K562 (cell line): ENCODE results near the gene TRIM37. TPM values are rescaled to one million over a fixed set of nuclear protein-coding genes. Genes with fewer than 3 reads are reported as not detected.

Experiments
- ATAC-seq: fragments of 200-7000 bp; cut with Tn5 transposase; 3 replicates; pipeline ENCODE4 v1.9.1; 2020; ENCODE audit warnings: moderate library complexity
- BruUV-seq: library from RNA; stranded (reverse); fragments of 400-500 nt; replicated peaks from 2 replicates; lab custom pipeline; 2021; lab: Mats Ljungman, UMichigan
- CTCF ChIA-PET: fragments of 300-600 bp; formaldehyde crosslinking; extraction: SDS; loops from one replicate; lab custom pipeline; 2021; ENCODE audit warnings: low intra/inter-chr PET ratio; lab: Yijun Ruan, JAX
- POLR2A ChIA-PET: fragments of 300-600, 350-650 bp; sonication (Branson Sonifier 250); formaldehyde crosslinking; extraction: SDS; loops from one replicate; lab custom pipeline; 2021; ENCODE audit warnings: antibody characterized with exemption, inconsistent platforms; lab: Yijun Ruan, JAX
- DNase-seq, 4 experiments: peaks; one replicate each; pipeline versions ENCODE4 v3.0.0 to v3.0.0-alpha.2; 2011 to 2018; ENCODE audit warnings: low spot score in 3 of 4, mixed read lengths in 3 of 4; ENCODE audit errors: extremely low read depth in 1 of 4
- FAIRE-seq: peaks from 2 replicates; lab custom pipeline; 2011; peaks lifted over from hg19 to GRCh38; lab: Jason Lieb, UNC
- H2AFZ ChIP-seq: 2 replicates; pipeline ENCODE4 v1.6.0; 2011; ENCODE audit warnings: low read depth, low read length, control low read depth, inconsistent platforms
- H3K27ac ChIP-seq: fragments of 200-600 bp; 3 replicates; pipeline ENCODE4 v1.8.0; 2011; ENCODE audit warnings: low read depth, mild to moderate bottlenecking, control low read depth, inconsistent platforms, low read length, moderate library complexity, mixed read lengths; ENCODE audit errors: extremely low read depth
- H3K27me3 ChIP-seq, 2 experiments: fragments of 300-600 bp in 1 of 2; 2 replicates in 1 of 2; 3 replicates in 1 of 2; pipeline versions ENCODE4 v1.6.0 to v1.8.0; 2011; ENCODE audit warnings: inconsistent platforms in 2 of 2, low read length in 2 of 2, mild to moderate bottlenecking in 1 of 2, mixed read lengths in 1 of 2, moderate library complexity in 1 of 2; ENCODE audit not compliant: control insufficient read depth in 2 of 2, insufficient read depth in 2 of 2
- H3K36me3 ChIP-seq: fragments of 300-600 bp; 3 replicates; pipeline ENCODE4 v1.8.0; 2011; ENCODE audit warnings: mild to moderate bottlenecking, low read length, inconsistent platforms; ENCODE audit not compliant: control insufficient read depth, insufficient read depth
- H3K4me1 ChIP-seq, 2 experiments: fragments of 200-600 bp in 1 of 2; replicated peaks in 1 of 2; 2 replicates in 1 of 2; 3 replicates in 1 of 2; pipeline versions ENCODE4 v1.5.1 to v1.8.0; 2011; ENCODE audit warnings: inconsistent platforms in 2 of 2, low read length in 2 of 2, mild to moderate bottlenecking in 1 of 2, mixed read lengths in 1 of 2, moderate library complexity in 1 of 2; ENCODE audit not compliant: control insufficient read depth in 2 of 2, insufficient read depth in 2 of 2
- H3K4me2 ChIP-seq: 2 replicates; pipeline ENCODE4 v1.6.1; 2011; ENCODE audit warnings: low read length, control low read depth, inconsistent platforms, mixed read lengths; ENCODE audit not compliant: insufficient read depth
- H3K4me3 ChIP-seq: fragments of 200-600 bp; sonication (generic), shearing (Covaris generic); 2 replicates; pipeline ENCODE4 v1.5.1; 2016; ENCODE audit warnings: control low read depth, inconsistent platforms
- H3K79me2 ChIP-seq: fragments of 200-600 bp; 3 replicates; pipeline ENCODE4 v1.8.0; 2011; ENCODE audit warnings: low read length, inconsistent platforms; ENCODE audit not compliant: control insufficient read depth, insufficient read depth
- H3K9ac ChIP-seq, 2 experiments: 2 replicates each; pipeline versions ENCODE4 v1.6.0 to v1.6.1; 2011; ENCODE audit warnings: low read depth in 2 of 2, low read length in 2 of 2, control low read depth in 1 of 2, inconsistent platforms in 1 of 2, mild to moderate bottlenecking in 1 of 2, mixed read lengths in 1 of 2; ENCODE audit not compliant: insufficient read depth in 1 of 2
- H3K9me1 ChIP-seq: one replicate; pipeline ENCODE4 v1.6.0; 2011; ENCODE audit warnings: inconsistent platforms, mild to moderate bottlenecking, low read length, moderate library complexity; ENCODE audit not compliant: control insufficient read depth, insufficient read depth
- H3K9me3 ChIP-seq: replicated peaks from 2 replicates; pipeline ENCODE4 v1.5.1; 2011; ENCODE audit warnings: low read depth, low read length, inconsistent platforms; ENCODE audit not compliant: control insufficient read depth, insufficient read depth
- H4K20me1 ChIP-seq: replicated peaks from 2 replicates; pipeline ENCODE4 v1.6.1; 2011; ENCODE audit warnings: low read length, inconsistent platforms, mixed read lengths; ENCODE audit not compliant: control insufficient read depth, insufficient read depth
- SETDB1 ChIP-seq: IDR thresholded peaks from one replicate; pipeline ENCODE4 v1.6.1; 2012; ENCODE audit warnings: low read length, control low read depth, inconsistent platforms
- SMARCE1 ChIP-seq: fragments of 450-650 bp; IDR thresholded peaks from 2 replicates; pipeline ENCODE4 v1.7.1; 2016; ENCODE audit warnings: mild to moderate bottlenecking
- WGBS: fragments of 100-300 bp; shearing (Covaris generic); methylation state at CpG from one replicate; pipeline ENCODE4 v1.1.6; 2016; ENCODE audit warnings: low coverage, mixed read lengths; ENCODE audit not compliant: insufficient coverage; ENCODE audit errors: missing lambda C conversion rate; 5-methylcytosine and 5-hydroxymethylcytosine counted together
- in situ Hi-C: fragments of 300-500 bp; cut with MboI; formaldehyde crosslinking; loops from 4 replicates; pipeline ENCODE4 v1.15.0; 2018; ENCODE audit warnings: inconsistent platforms, mixed read lengths
- intact Hi-C: fragments of 100-400 bp; cut with micrococcal nuclease; formaldehyde crosslinking; loops from 2 replicates; pipeline ENCODE4 v1.14.2; 2022
- polyA plus RNA-seq, 8 experiments: library from polyadenylated mRNA; depleted of rRNA in 4 of 8; stranded (reverse) in 5 of 8; unstranded in 3 of 8; fragments of >200 nt; fragmentation: Nextera tagmentation in 2 of 8; fragmentation: Illumina TruSeq in 1 of 8; extraction: Ambion mirVana in 2 of 8; extraction: Trizol in 1 of 8; gene quantifications; 2 replicates each; pipeline versions ENCODE4 v1.2.1 to v1.2.3, GENCODE V29; 2011 to 2014; ENCODE audit warnings: inconsistent platforms in 1 of 8, missing spikeins in 1 of 8
- total RNA-seq, 7 experiments: library from RNA; depleted of rRNA in 6 of 7; stranded (reverse); fragments of >200 nt in 6 of 7; fragmentation: Illumina TruSeq in 2 of 7; extraction: Trizol in 2 of 7; gene quantifications; 2 replicates each; pipeline versions ENCODE4 v1.2.1 to v1.2.3, GENCODE V29; 2011 to 2021; ENCODE audit warnings: low replicate concordance in 1 of 7
- TF ChIP-seq, protein P1 (sequence below), 3 experiments: fragments of 200-800 bp in 1 of 3; fragments of 250-450 bp in 1 of 3; fragments of 450-650 bp in 1 of 3; sonication (Bioruptor Pico) in 1 of 3; sonication (Bioruptor generic) in 1 of 3; formaldehyde crosslinking in 1 of 3; IDR thresholded peaks; 2 replicates each; pipeline versions ENCODE4 v1.6.1 to v1.8.0; 2016 to 2022; ENCODE audit warnings: mild to moderate bottlenecking in 2 of 3, missing genetic modification characterization in 2 of 3, missing compliant biosample characterization in 1 of 3, moderate library complexity in 1 of 3

The TRIM37 gene
- total and polyA plus RNA-seq, 9 of the 15 experiments (the other 6 are each of a cell fraction or from before 2014, with no cell fraction given) = 4.5 to 31.4 (median 23.8) TPM

DNA sequence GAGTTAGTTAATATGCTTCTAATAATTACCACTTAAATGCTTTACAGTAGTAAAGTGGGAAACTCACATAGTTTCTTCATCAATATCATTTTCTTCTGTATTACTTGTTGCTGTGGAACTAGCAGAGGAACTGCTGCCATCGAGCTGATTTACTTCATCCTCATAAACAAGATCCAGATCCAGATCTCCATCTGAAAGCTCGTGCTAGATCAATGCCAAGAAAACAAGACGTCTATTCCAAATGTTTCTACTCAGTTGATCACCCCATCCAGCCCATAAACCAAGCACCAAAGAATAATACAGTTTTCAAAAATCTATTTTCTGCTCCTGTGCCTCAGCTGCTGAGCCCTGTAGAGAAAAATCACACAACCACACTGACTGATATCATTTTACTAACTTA lies 59.1 kb downstream of the TRIM37 start:
- H3K9me1 ChIP-seq = no peaks in the 10 kb centered on the region
- BruUV-seq = no TSS peak
- no peak overlapping the region for H3K4me2 ChIP-seq
- intact Hi-C loops (no loop called here), in situ Hi-C loops (no loop called here)
- H3K27me3 ChIP-seq = no peaks in the 10 kb centered on the region
- no peak overlapping the region for H3K27ac ChIP-seq
- peaks cover 80% of the 10 kb centered on the region for H3K36me3 ChIP-seq
- WGBS = 86% methylated on average over 3 of the region's 3 CpGs
- H3K9ac ChIP-seq = no peak overlapping the region
- ChIA-PET CTCF (no interaction called here), POLR2A (interaction anchor here (1.4 kb wide), 1 partner anchor 417 kb away, joined by 4 read pairs; no protein-coding TSS in a partner anchor)
- no peak for ATAC-seq
- no peak overlapping the region for H2AFZ ChIP-seq
- no peak overlapping the region for H3K4me3 ChIP-seq
- FAIRE-seq = peak; percentile 40
- H4K20me1 ChIP-seq = no peaks in the 10 kb centered on the region
- DNase-seq = no peak
- TF ChIP-seq, protein P1, sequence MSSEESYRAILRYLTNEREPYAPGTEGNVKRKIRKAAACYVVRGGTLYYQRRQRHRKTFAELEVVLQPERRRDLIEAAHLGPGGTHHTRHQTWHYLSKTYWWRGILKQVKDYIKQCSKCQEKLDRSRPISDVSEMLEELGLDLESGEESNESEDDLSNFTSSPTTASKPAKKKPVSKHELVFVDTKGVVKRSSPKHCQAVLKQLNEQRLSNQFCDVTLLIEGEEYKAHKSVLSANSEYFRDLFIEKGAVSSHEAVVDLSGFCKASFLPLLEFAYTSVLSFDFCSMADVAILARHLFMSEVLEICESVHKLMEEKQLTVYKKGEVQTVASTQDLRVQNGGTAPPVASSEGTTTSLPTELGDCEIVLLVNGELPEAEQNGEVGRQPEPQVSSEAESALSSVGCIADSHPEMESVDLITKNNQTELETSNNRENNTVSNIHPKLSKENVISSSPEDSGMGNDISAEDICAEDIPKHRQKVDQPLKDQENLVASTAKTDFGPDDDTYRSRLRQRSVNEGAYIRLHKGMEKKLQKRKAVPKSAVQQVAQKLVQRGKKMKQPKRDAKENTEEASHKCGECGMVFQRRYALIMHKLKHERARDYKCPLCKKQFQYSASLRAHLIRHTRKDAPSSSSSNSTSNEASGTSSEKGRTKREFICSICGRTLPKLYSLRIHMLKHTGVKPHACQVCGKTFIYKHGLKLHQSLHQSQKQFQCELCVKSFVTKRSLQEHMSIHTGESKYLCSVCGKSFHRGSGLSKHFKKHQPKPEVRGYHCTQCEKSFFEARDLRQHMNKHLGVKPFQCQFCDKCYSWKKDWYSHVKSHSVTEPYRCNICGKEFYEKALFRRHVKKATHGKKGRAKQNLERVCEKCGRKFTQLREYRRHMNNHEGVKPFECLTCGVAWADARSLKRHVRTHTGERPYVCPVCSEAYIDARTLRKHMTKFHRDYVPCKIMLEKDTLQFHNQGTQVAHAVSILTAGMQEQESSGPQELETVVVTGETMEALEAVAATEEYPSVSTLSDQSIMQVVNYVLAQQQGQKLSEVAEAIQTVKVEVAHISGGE (CRISPR knock-in tag; IDR thresholded peaks at IDR 0.05) = peak in 1 of 3 experiments; percentile 74; a peak in 2 of 6 replicates
- TF ChIP-seq SMARCE1 (no peak), SETDB1 (no peak)
- H3K4me1 ChIP-seq = no peaks in the 10 kb centered on the region
- no peaks in the 10 kb centered on the region for H3K9me3 ChIP-seq
- H3K79me2 ChIP-seq = no peaks in the 10 kb centered on the region
